Peyer's patch (tissue), 4 donors: ENCODE measurements around the gene TPSG1. TPM values are rescaled to one million over a fixed set of nuclear protein-coding genes. Genes with fewer than 3 reads are reported as not detected.
"Not testable (repeated sequence)": the region's sequence is repeated elsewhere in the genome, so short reads cannot be mapped to it uniquely, and the experiment has no call there.

Experiments used
- DNase-seq, 3 donors: peaks; one replicate each; pipeline ENCODE4 v3.0.0-alpha.2; 2017 to 2019
- H3K27ac ChIP-seq, 4 donors: fragments of 200-600 bp; sonication (generic); one replicate each; pipeline ENCODE4 v1.5.1; 2016 to 2019
- H3K27me3 ChIP-seq, 2 donors: fragments of 200-600 bp; sonication (generic); one replicate each; pipeline ENCODE4 v1.5.1; 2019
- H3K36me3 ChIP-seq, 3 donors: fragments of 200-600 bp; sonication (generic); one replicate each; pipeline ENCODE4 v1.5.1; 2016 to 2019
- H3K4me1 ChIP-seq, 4 donors: fragments of 200-600 bp; sonication (generic); one replicate each; pipeline ENCODE4 v1.5.1; 2016 to 2019
- H3K4me3 ChIP-seq, 4 donors: fragments of 200-600 bp; sonication (generic); 1 replicate in 3 of 4; 2 replicates in 1 of 4; pipeline ENCODE4 v1.5.1; 2016 to 2019; ENCODE audit warnings: mild to moderate bottlenecking in 1 of 4
- H3K9me3 ChIP-seq, 4 donors: fragments of 200-600 bp; sonication (generic); one replicate each; pipeline ENCODE4 v1.5.1; 2016 to 2019; ENCODE audit warnings: mild to moderate bottlenecking in 1 of 4
- POLR2A ChIP-seq, 2 donors: fragments of 450-650 bp; IDR thresholded peaks; one replicate each; pipeline ENCODE4 v1.5.1; 2017; ENCODE audit warnings: antibody characterized with exemption in 2 of 2, mild to moderate bottlenecking in 2 of 2, moderate library complexity in 2 of 2
- total RNA-seq, 4 donors: library from RNA; depleted of rRNA; stranded (reverse); fragments of >200 nt; gene quantifications; one replicate each; pipeline ENCODE4 v1.1.0, GENCODE V29; 2016
- TF ChIP-seq, protein P1 (sequence below), 6 experiments: fragments of 450-650 bp in 4 of 6; fragments of 200-600 bp in 2 of 6; sonication (generic) in 1 of 6; IDR thresholded peaks; one replicate each; pipeline ENCODE4 v1.5.1; 2017 to 2019; ENCODE audit warnings: antibody characterized with exemption in 6 of 6, mild to moderate bottlenecking in 3 of 6, moderate library complexity in 1 of 6

TPSG1 gene
- 10 to 100 TPM; 16.4 to 44.6 (median 29.5) TPM for total RNA-seq

DNA sequence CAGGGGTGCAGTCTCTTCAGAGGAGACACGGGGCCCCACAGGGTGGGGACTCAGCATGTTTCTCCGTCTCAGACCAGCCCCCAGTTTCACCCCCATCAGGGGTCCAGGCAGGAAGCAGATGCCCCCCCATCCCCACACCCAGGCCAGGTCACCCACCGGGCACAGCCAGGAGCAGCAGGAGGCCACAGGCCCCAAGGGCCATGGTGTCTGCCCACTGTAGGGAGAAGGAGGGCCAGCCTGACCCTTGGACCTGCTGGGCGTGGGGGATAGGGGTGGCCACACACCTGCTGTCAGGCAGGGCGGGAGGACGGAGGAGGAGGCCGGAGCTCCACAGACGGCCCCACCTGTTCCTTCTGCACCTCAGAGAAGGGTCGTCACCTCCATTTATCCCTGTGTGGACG, at the start of gene TPSG1:
TSS of gene TPSG1 (minus strand) at position 218 of the 401 bp plus-strand sequence. CDS start at position 202, 16 bp downstream.
- Histone ChIP-seq H3K4me3 (peak within 1 kb of the TSS in 1 of 4 donors; percentile 21), H3K9me3 (no peaks in the 10 kb centered on the region), H3K4me1 (peaks cover 0 to 6% (median 0%) of the 10 kb centered on the region in 4 donors), H3K36me3 (no peaks in the 10 kb centered on the region), H3K27ac (peak within 1 kb of the TSS in 2 of 4 donors; percentile 45 to 66), H3K27me3 (no peaks in the 10 kb centered on the region)
- DNase-seq = peak in 2 of 3 donors; percentile 55 to 70
- TF ChIP-seq, protein P1, sequence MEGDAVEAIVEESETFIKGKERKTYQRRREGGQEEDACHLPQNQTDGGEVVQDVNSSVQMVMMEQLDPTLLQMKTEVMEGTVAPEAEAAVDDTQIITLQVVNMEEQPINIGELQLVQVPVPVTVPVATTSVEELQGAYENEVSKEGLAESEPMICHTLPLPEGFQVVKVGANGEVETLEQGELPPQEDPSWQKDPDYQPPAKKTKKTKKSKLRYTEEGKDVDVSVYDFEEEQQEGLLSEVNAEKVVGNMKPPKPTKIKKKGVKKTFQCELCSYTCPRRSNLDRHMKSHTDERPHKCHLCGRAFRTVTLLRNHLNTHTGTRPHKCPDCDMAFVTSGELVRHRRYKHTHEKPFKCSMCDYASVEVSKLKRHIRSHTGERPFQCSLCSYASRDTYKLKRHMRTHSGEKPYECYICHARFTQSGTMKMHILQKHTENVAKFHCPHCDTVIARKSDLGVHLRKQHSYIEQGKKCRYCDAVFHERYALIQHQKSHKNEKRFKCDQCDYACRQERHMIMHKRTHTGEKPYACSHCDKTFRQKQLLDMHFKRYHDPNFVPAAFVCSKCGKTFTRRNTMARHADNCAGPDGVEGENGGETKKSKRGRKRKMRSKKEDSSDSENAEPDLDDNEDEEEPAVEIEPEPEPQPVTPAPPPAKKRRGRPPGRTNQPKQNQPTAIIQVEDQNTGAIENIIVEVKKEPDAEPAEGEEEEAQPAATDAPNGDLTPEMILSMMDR (IDR thresholded peaks at IDR 0.05) = no peak
- TF ChIP-seq POLR2A (IDR thresholded peaks at IDR 0.05) = no peak

DNA sequence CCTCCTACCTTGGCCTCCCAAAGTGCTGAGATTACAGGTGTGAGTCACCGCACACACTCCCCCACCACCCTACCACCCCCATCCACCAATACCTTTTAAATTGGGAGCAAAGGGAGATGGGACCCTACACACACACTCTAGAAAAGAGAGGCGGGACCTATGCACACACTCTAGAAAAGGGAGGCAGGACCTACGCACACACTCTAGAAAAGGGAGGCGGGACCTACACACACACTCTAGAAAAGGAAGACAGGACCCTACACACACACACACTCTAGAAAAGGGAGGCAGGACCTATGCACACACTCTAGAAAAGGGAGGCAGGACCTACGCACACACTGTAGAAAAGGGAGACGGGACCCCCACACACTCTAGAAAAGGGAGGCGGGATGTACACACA, 49.7 kb upstream of the TPSG1 start:
- H3K36me3 ChIP-seq = no peaks in the 10 kb centered on the region
- no peak overlapping the region for H3K4me3 ChIP-seq
- H3K9me3 ChIP-seq = no peaks in the 10 kb centered on the region
- no peak for DNase-seq
- TF ChIP-seq, protein P1 (IDR thresholded peaks at IDR 0.05) = no peak
- TF ChIP-seq POLR2A (IDR thresholded peaks at IDR 0.05) = no peak
- no peaks in the 10 kb centered on the region for H3K27me3 ChIP-seq
- H3K27ac ChIP-seq = no peak overlapping the region
- H3K4me1 ChIP-seq = peaks cover 0 to 12% (median 4%) of the 10 kb centered on the region in 4 donors

- TF ChIP-seq, protein P1 (IDR thresholded peaks at IDR 0.05) = no peak
- no peak for TF ChIP-seq POLR2A (IDR thresholded peaks at IDR 0.05)
- peaks cover 0 to 12% (median 4%) of the 10 kb centered on the region in 4 donors for H3K4me1 ChIP-seq
- no peak overlapping the region for H3K4me3 ChIP-seq
- no peak overlapping the region for H3K27ac ChIP-seq
- no peaks in the 10 kb centered on the region for H3K9me3 ChIP-seq
- DNase-seq = no peak
- H3K27me3 ChIP-seq = no peaks in the 10 kb centered on the region
- no peaks in the 10 kb centered on the region for H3K36me3 ChIP-seq
These were observed 48.7 kb upstream of the TPSG1 start for GRCh38 chr16:1273816-1274215.

- Histone ChIP-seq H3K4me1 (peaks cover 0 to 12% (median 4%) of the 10 kb centered on the region in 4 donors), H3K27me3 (no peaks in the 10 kb centered on the region), H3K4me3 (no peak overlapping the region), H3K36me3 (no peaks in the 10 kb centered on the region), H3K9me3 (no peaks in the 10 kb centered on the region), H3K27ac (no peak overlapping the region)
- no peak for TF ChIP-seq POLR2A (IDR thresholded peaks at IDR 0.05)
- TF ChIP-seq, protein P1 (IDR thresholded peaks at IDR 0.05) = no peak
- DNase-seq = no peak
These were observed 47.6 kb upstream of the TPSG1 start for GRCh38 chr16:1272453-1273198.

DNA sequence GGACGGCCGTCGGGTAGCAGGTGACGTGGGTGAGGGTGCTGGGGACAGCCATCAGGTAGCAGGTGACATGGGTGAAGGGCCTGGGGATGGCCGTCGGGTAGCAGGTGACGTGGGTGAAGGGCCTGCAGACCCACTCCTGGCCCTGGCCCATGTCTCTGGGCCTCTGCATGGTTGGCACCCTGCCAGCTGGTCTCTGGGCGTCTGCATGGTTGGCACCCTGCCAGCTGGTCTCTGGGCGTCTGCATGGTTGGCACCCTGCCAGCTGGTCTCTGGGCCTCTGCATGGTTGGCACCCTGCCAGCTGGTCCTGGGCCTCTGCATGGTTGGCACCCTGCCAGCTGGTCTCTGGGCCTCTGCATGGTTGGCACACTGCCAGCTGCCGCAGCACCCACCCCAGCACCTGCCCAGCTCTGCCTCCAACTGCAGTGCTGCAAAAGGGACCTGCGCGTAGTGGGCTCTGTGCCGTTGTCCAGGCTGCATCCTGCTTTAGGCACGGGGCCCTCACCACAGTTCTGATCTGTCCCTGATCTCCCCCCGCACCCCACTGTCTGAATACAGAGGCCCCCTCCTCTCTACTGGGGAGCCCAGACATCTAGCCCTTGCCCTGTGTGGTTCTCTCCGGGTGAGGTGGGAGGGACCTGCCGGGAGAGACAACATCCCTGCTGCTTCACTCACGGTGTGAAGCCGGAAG, 46.8 kb upstream of the TPSG1 start:
- H3K27me3 ChIP-seq, H3K36me3 ChIP-seq: not testable (repeated sequence)
- peak in 2 of 3 donors; percentile 60 to 74 for DNase-seq

GRCh38 chr16:1271380-1271723, 46.3 kb upstream of the TPSG1 start:
- no peaks in the 10 kb centered on the region for H3K36me3 ChIP-seq
- peaks cover 0 to 12% (median 4%) of the 10 kb centered on the region in 4 donors for H3K4me1 ChIP-seq
- DNase-seq = no peak
- H3K4me3 ChIP-seq = no peak overlapping the region
- no peaks in the 10 kb centered on the region for H3K9me3 ChIP-seq
- H3K27me3 ChIP-seq = no peaks in the 10 kb centered on the region
- no peak overlapping the region for H3K27ac ChIP-seq
- TF ChIP-seq, protein P1 (IDR thresholded peaks at IDR 0.05) = no peak
- no peak for TF ChIP-seq POLR2A (IDR thresholded peaks at IDR 0.05)

More for the DNA sequence above, 46.8 kb upstream of the TPSG1 start:
- H3K27ac ChIP-seq, H3K9me3 ChIP-seq, H3K4me3 ChIP-seq: not testable (repeated sequence)
- H3K4me1 ChIP-seq = peaks cover 0 to 12% (median 4%) of the 10 kb centered on the region in 4 donors

- H3K36me3 ChIP-seq, H3K27me3 ChIP-seq, H3K4me3 ChIP-seq, H3K27ac ChIP-seq, DNase-seq, H3K9me3 ChIP-seq: not testable (repeated sequence)
- H3K4me1 ChIP-seq = peaks cover 0 to 12% (median 4%) of the 10 kb centered on the region in 4 donors
These were observed 44.4 kb upstream of the TPSG1 start for GRCh38 chr16:1269418-1269817.
